Loucy (cell line): ENCODE measurements around the gene CCDC178.
"Not testable (repeated sequence)": the region's sequence is repeated elsewhere in the genome, so short reads cannot be mapped to it uniquely, and the experiment has no call there.

Experiments used
- H2AFZ ChIP-seq: fragments of 200-600 bp; sonication (generic); 2 replicates; pipeline ENCODE4 v1.6.0; 2016; ENCODE audit warnings: antibody characterized with exemption, mild to moderate bottlenecking, low read length, moderate library complexity
- H3F3A ChIP-seq: fragments of 200-600 bp; 2 replicates; pipeline ENCODE4 v1.6.0; 2016; ENCODE audit warnings: antibody characterized with exemption, low read depth, mild to moderate bottlenecking
- H3K27me3 ChIP-seq: fragments of 200-600 bp; sonication (generic); 2 replicates; pipeline ENCODE4 v1.6.1; 2014; ENCODE audit warnings: low read length, mild to moderate bottlenecking; ENCODE audit not compliant: insufficient read depth, poor library complexity, severe bottlenecking
- H3K36me3 ChIP-seq: fragments of 200-600 bp; sonication (generic); 2 replicates; pipeline ENCODE4 v1.6.1; 2016; ENCODE audit warnings: low read length; ENCODE audit not compliant: insufficient read depth
- H3K4me1 ChIP-seq: fragments of 200-600 bp; sonication (generic); 2 replicates; pipeline ENCODE4 v1.5.1; 2014; ENCODE audit warnings: low read length, mild to moderate bottlenecking; ENCODE audit not compliant: insufficient read depth, poor library complexity, severe bottlenecking
- H3K4me2 ChIP-seq: fragments of 200-600 bp; sonication (generic); 2 replicates; pipeline ENCODE4 v1.6.0; 2014; ENCODE audit warnings: antibody characterized with exemption, low read length, low read depth, mild to moderate bottlenecking; ENCODE audit not compliant: poor library complexity, severe bottlenecking
- H3K4me3 ChIP-seq: fragments of 200-600 bp; sonication (generic); 2 replicates; pipeline ENCODE4 v1.5.1; 2014; ENCODE audit warnings: low read length, mild to moderate bottlenecking, mixed read lengths; ENCODE audit not compliant: poor library complexity, severe bottlenecking
- H3K79me2 ChIP-seq: fragments of 200-600 bp; sonication (generic); 2 replicates; pipeline ENCODE4 v1.6.1; 2014; ENCODE audit warnings: low read length; ENCODE audit not compliant: insufficient read depth
- H3K9ac ChIP-seq: fragments of 200-600 bp; sonication (generic); 2 replicates; pipeline ENCODE4 v1.6.0; 2014; ENCODE audit warnings: mild to moderate bottlenecking, low read depth, low read length, moderate library complexity; ENCODE audit not compliant: poor library complexity, severe bottlenecking
- H3K9me2 ChIP-seq: fragments of 200-600 bp; sonication (generic); replicated peaks from 2 replicates; pipeline ENCODE4 v1.6.1; 2016; ENCODE audit warnings: low read depth, low read length, mixed read lengths
- H3K9me3 ChIP-seq: fragments of 200-600 bp; sonication (generic); 2 replicates; pipeline ENCODE4 v1.6.1; 2014; ENCODE audit warnings: mild to moderate bottlenecking, antibody characterized with exemption, low read length, low read depth; ENCODE audit not compliant: insufficient read depth
- H4K20me1 ChIP-seq: fragments of 200-600 bp; sonication (generic); 2 replicates; pipeline ENCODE4 v1.6.0; 2014; ENCODE audit warnings: antibody characterized with exemption, low read length, mild to moderate bottlenecking; ENCODE audit not compliant: insufficient read depth, poor library complexity, severe bottlenecking
- CTCF ChIP-seq: fragments of 200-600 bp; sonication (generic); conservative IDR thresholded peaks from 2 replicates; pipeline ENCODE4 v1.5.1; 2014; ENCODE audit warnings: mild to moderate bottlenecking, antibody characterized with exemption, low read length
- EZH2phosphoT487 ChIP-seq: fragments of 200-600 bp; IDR thresholded peaks from 2 replicates; pipeline ENCODE4 v1.6.1; 2018; ENCODE audit warnings: antibody characterized with exemption, mild to moderate bottlenecking, moderate library complexity, borderline replicate concordance

The CCDC178 gene

GRCh38 chr18:33169218-33169617 is 271.3 kb downstream of the CCDC178 start:
- Histone ChIP-seq H3F3A (no peaks in the 10 kb centered on the region), H4K20me1 (no peaks in the 10 kb centered on the region), H3K27me3 (no peaks in the 10 kb centered on the region), H3K9me2 (no peaks in the 10 kb centered on the region), H3K4me2 (no peak overlapping the region), H3K9ac (no peak overlapping the region), H3K4me1 (peaks cover 10% of the 10 kb centered on the region), H2AFZ (no peak overlapping the region), H3K79me2 (no peaks in the 10 kb centered on the region), H3K9me3 (no peaks in the 10 kb centered on the region), H3K36me3 (no peaks in the 10 kb centered on the region), H3K4me3 (no peak overlapping the region)
- no peak for TF ChIP-seq EZH2phosphoT487
- no peak for TF ChIP-seq CTCF

GRCh38 chr18:33164121-33164520 is 276.4 kb downstream of the CCDC178 start:
- not testable (repeated sequence) for H3K9me3 ChIP-seq, H3K9ac ChIP-seq, H3K9me2 ChIP-seq, H2AFZ ChIP-seq, H3K4me1 ChIP-seq, H3K36me3 ChIP-seq, H3K27me3 ChIP-seq, H3K4me3 ChIP-seq, H4K20me1 ChIP-seq, H3K79me2 ChIP-seq, H3F3A ChIP-seq, H3K4me2 ChIP-seq

GRCh38 chr18:33161131-33161530 is 279.4 kb downstream of the CCDC178 start:
- H3K9me3 ChIP-seq = no peaks in the 10 kb centered on the region
- no peak for TF ChIP-seq CTCF
- TF ChIP-seq EZH2phosphoT487 = no peak
- H3K4me2 ChIP-seq = no peak overlapping the region
- no peaks in the 10 kb centered on the region for H3K79me2 ChIP-seq
- H3K4me3 ChIP-seq = no peak overlapping the region
- no peaks in the 10 kb centered on the region for H3K4me1 ChIP-seq
- H2AFZ ChIP-seq = no peak overlapping the region
- H3F3A ChIP-seq = no peaks in the 10 kb centered on the region
- H3K36me3 ChIP-seq = no peaks in the 10 kb centered on the region
- no peak overlapping the region for H3K9ac ChIP-seq
- H3K27me3 ChIP-seq = no peaks in the 10 kb centered on the region
- H4K20me1 ChIP-seq = no peaks in the 10 kb centered on the region
- H3K9me2 ChIP-seq = no peaks in the 10 kb centered on the region

GRCh38 chr18:33159151-33159550 is 281.4 kb downstream of the CCDC178 start:
- Histone ChIP-seq H3K4me1 (no peaks in the 10 kb centered on the region), H4K20me1 (no peaks in the 10 kb centered on the region), H3K9me2 (no peaks in the 10 kb centered on the region), H3K9me3 (no peaks in the 10 kb centered on the region), H3K4me3 (no peak overlapping the region), H3K4me2 (no peak overlapping the region), H3K27me3 (no peaks in the 10 kb centered on the region), H3F3A (no peaks in the 10 kb centered on the region), H3K9ac (no peak overlapping the region), H3K79me2 (no peaks in the 10 kb centered on the region), H2AFZ (no peak overlapping the region), H3K36me3 (no peaks in the 10 kb centered on the region)
- no peak for TF ChIP-seq EZH2phosphoT487
- TF ChIP-seq CTCF = no peak
